ENCODE data around the gene SLC30A2. TPM values are rescaled to one million over a fixed set of nuclear protein-coding genes. Genes with fewer than 3 reads are reported as not detected.

Gene SLC30A2
- total and polyA plus RNA-seq, 4 donors: under 0.01 to 0.12 (median 0.05) TPM; not detected in 1

GRCh38 chr1:26025517-26025916 is 20.4 kb downstream of the SLC30A2 start (continued):
- TF ChIP-seq REST (IDR thresholded peaks at IDR 0.05): no peak
- no peak for TF ChIP-seq YY1 (IDR thresholded peaks at IDR 0.05)
- TF ChIP-seq FOXA2 (IDR thresholded peaks at IDR 0.05): no peak
- TF ChIP-seq SP1 (IDR thresholded peaks at IDR 0.05): no peak

- Histone ChIP-seq H3K27ac (ENCODE audit: low read depth in 1 of 2, low read length in 2 of 2) (no peak overlapping the region), H3K4me1 (ENCODE audit: control insufficient read depth in 4 of 4, insufficient read depth in 4 of 4, low read length in 3 of 4) (peaks cover 0 to 2% (median 0%) of the 10 kb centered on the region in 4 donors), H3K4me3 (ENCODE audit: low read depth in 1 of 3, low read length in 3 of 3) (no peak overlapping the region), H3K9ac (ENCODE audit: low read depth in 1 of 2, low read length in 2 of 2) (no peak overlapping the region), H3K36me3 (ENCODE audit: control insufficient read depth in 4 of 4, insufficient read depth in 3 of 4, low read depth in 1 of 4, low read length in 3 of 4) (no peaks in the 10 kb centered on the region), H3K27me3 (ENCODE audit: control insufficient read depth in 4 of 4, insufficient read depth in 4 of 4, low read length in 3 of 4) (no peaks in the 10 kb centered on the region), H3K9me3 (ENCODE audit: control insufficient read depth in 4 of 4, low read length in 3 of 4) (no peaks in the 10 kb centered on the region)
- no peak for DNase-seq (ENCODE audit: low spot score)
- TF ChIP-seq EGR1 (IDR thresholded peaks at IDR 0.05; ENCODE audit: low read depth in 2 of 2) (no peak), FOXA1 (IDR thresholded peaks at IDR 0.05) (no peak), RAD21 (IDR thresholded peaks at IDR 0.05) (no peak), GABPA (IDR thresholded peaks at IDR 0.05 in 1 of 2, conservative IDR thresholded peaks at IDR 0.05 in 1 of 2) (no peak), FOXA2 (IDR thresholded peaks at IDR 0.05) (no peak)
- 72% methylated on average over 5 of the region's 5 CpGs for whole genome bisulfite sequencing
Measured at GRCh38 chr1:26025060-26025459, 20.9 kb downstream of the SLC30A2 start.

- DNase-seq (ENCODE audit: low spot score): no peak
- 93% methylated on average over 5 of the region's 5 CpGs for WGBS
- Histone ChIP-seq H3K27ac (ENCODE audit: low read depth in 1 of 2, low read length in 2 of 2) (no peak overlapping the region), H3K9ac (ENCODE audit: low read depth in 1 of 2, low read length in 2 of 2) (no peak overlapping the region), H3K4me3 (ENCODE audit: low read depth in 1 of 3, low read length in 3 of 3) (no peak overlapping the region), H3K4me1 (ENCODE audit: control insufficient read depth in 4 of 4, insufficient read depth in 4 of 4, low read length in 3 of 4) (peaks cover 0 to 2% (median 0%) of the 10 kb centered on the region in 4 donors), H3K36me3 (ENCODE audit: control insufficient read depth in 4 of 4, insufficient read depth in 3 of 4, low read depth in 1 of 4, low read length in 3 of 4) (no peaks in the 10 kb centered on the region), H3K27me3 (ENCODE audit: control insufficient read depth in 4 of 4, insufficient read depth in 4 of 4, low read length in 3 of 4) (no peaks in the 10 kb centered on the region), H3K9me3 (ENCODE audit: control insufficient read depth in 4 of 4, low read length in 3 of 4) (no peaks in the 10 kb centered on the region)
- TF ChIP-seq REST (IDR thresholded peaks at IDR 0.05): no peak
- TF ChIP-seq SP1 (IDR thresholded peaks at IDR 0.05): no peak
- TF ChIP-seq FOXA1 (IDR thresholded peaks at IDR 0.05): no peak
- no peak for TF ChIP-seq JUND (IDR thresholded peaks at IDR 0.05)
- no peak for TF ChIP-seq TAF1 (conservative IDR thresholded peaks at IDR 0.05)
- TF ChIP-seq FOXA2 (IDR thresholded peaks at IDR 0.05): no peak
- TF ChIP-seq EGR1 (IDR thresholded peaks at IDR 0.05; ENCODE audit: low read depth in 2 of 2): no peak
Measured at GRCh38 chr1:26023826-26024225, 22.1 kb downstream of the SLC30A2 start.
